ENCODE measurements around the gene SLC16A5.

DNA sequence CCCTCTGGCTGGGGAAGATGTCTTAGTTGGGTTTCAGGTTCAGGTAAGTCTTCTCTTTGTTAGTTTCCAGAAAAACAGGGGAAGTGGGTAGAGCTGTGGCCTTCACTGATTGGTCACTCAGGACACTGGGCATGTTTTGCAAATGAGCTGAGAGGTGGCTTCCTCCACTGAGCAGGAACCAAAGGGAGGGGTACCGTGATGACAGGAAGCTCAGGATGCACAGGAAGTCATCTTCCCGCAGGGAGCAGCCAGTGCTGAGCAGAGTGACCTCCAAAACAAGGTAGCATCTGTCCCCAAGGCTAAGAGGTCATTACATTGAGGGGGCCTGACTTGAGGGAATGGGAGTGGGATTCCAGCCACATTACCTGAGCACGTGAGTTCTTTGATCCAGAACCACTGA is 38.2 kb downstream of the SLC16A5 start:
- no peak for TF ChIP-seq CTCF (optimal IDR thresholded peaks at IDR 0.05 in 1 of 3, IDR thresholded peaks at IDR 0.05 in 1 of 3, conservative IDR thresholded peaks at IDR 0.05 in 1 of 3; ENCODE audit: extremely low read depth in 1 of 3, insufficient read depth in 2 of 3, low read length in 3 of 3)
- TF ChIP-seq EZH2 (IDR thresholded peaks at IDR 0.05; ENCODE audit: low read length) = no peak
